IMR-90 (cell line): ENCODE results near the gene FGD3. TPM values are rescaled to one million over a fixed set of nuclear protein-coding genes. Genes with fewer than 3 reads are reported as not detected.

Source experiments
- ATAC-seq: fragments of 200-7000 bp; cut with Tn5 transposase; 2 replicates; pipeline ENCODE4 v1.9.1; 2020; ENCODE audit warnings: low read depth, mild to moderate bottlenecking, moderate library complexity
- BruUV-seq: library from RNA; stranded (reverse); fragments of 400-500 nt; replicated peaks from 2 replicates; lab custom pipeline; 2021; lab: Mats Ljungman, UMichigan
- CTCF ChIA-PET: fragments of 300-600 bp; formaldehyde crosslinking; extraction: SDS; loops from one replicate; lab custom pipeline; 2021; ENCODE audit warnings: antibody characterized with exemption; lab: Yijun Ruan, JAX
- POLR2A ChIA-PET: fragments of 300-600 bp; sonication (Branson Sonifier 250); formaldehyde crosslinking; loops from one replicate; lab custom pipeline; 2022; ENCODE audit warnings: antibody characterized with exemption; ENCODE audit not compliant: unreplicated experiment; lab: Charles Lee
- DNase-seq: peaks from one replicate; pipeline ENCODE4 v3.0.0; 2013
- H2AFZ ChIP-seq: replicated peaks from 2 replicates; pipeline ENCODE3; 2013; ENCODE audit warnings: low read length, mild to moderate bottlenecking; ENCODE audit not compliant: poor library complexity
- H2AK5ac ChIP-seq: 2 replicates; pipeline ENCODE4 v1.6.1; 2013; ENCODE audit warnings: low read depth, low read length, inconsistent platforms
- H2AK9ac ChIP-seq: replicated peaks from 2 replicates; pipeline ENCODE3; 2013; ENCODE audit warnings: mild to moderate bottlenecking, low read depth, low read length, moderate library complexity; ENCODE audit not compliant: poor library complexity
- H2BK120ac ChIP-seq: 2 replicates; pipeline ENCODE4 v1.6.1; 2013; ENCODE audit warnings: low read depth, low read length, inconsistent platforms
- H2BK15ac ChIP-seq: 3 replicates; pipeline ENCODE4 v1.6.1; 2013; ENCODE audit warnings: low read depth, low read length, inconsistent platforms
- H2BK20ac ChIP-seq: 2 replicates; pipeline ENCODE4 v1.6.1; 2013; ENCODE audit warnings: low read depth, mild to moderate bottlenecking, inconsistent platforms, low read length, moderate library complexity
- H2BK5ac ChIP-seq: 2 replicates; pipeline ENCODE4 v1.6.1; 2013; ENCODE audit warnings: mild to moderate bottlenecking, low read depth, low read length, inconsistent platforms; ENCODE audit not compliant: poor library complexity, severe bottlenecking
- H3K14ac ChIP-seq: replicated peaks from 2 replicates; pipeline ENCODE4 v1.6.1; 2013; ENCODE audit warnings: low read depth, low read length, inconsistent platforms
- H3K18ac ChIP-seq: 2 replicates; pipeline ENCODE4 v1.6.1; 2013; ENCODE audit warnings: low read depth, low read length, control low read depth
- H3K23ac ChIP-seq: 2 replicates; pipeline ENCODE4 v1.6.1; 2013; ENCODE audit warnings: low read depth, low read length, inconsistent platforms
- H3K27ac ChIP-seq: 2 replicates; pipeline ENCODE4 v1.5.1; 2013; ENCODE audit warnings: mild to moderate bottlenecking, control low read depth, low read length; ENCODE audit not compliant: insufficient read depth
- H3K27me3 ChIP-seq: 2 replicates; pipeline ENCODE4 v1.6.1; 2013; ENCODE audit warnings: low read length; ENCODE audit not compliant: control insufficient read depth, insufficient read depth
- H3K36me3 ChIP-seq: 2 replicates; pipeline ENCODE4 v1.6.1; 2013; ENCODE audit warnings: low read length, mixed read lengths; ENCODE audit not compliant: control insufficient read depth, insufficient read depth
- H3K4ac ChIP-seq: 2 replicates; pipeline ENCODE4 v1.6.1; 2013; ENCODE audit warnings: low read depth, low read length, inconsistent platforms
- H3K4me1 ChIP-seq: 2 replicates; pipeline ENCODE4 v1.6.1; 2013; ENCODE audit warnings: low read length, mixed read lengths; ENCODE audit not compliant: control insufficient read depth, insufficient read depth
- H3K4me2 ChIP-seq: 2 replicates; pipeline ENCODE4 v1.6.1; 2013; ENCODE audit warnings: low read depth, mild to moderate bottlenecking, control low read depth, low read length, moderate library complexity
- H3K4me3 ChIP-seq: 2 replicates; pipeline ENCODE4 v1.5.1; 2013; ENCODE audit warnings: low read depth, mild to moderate bottlenecking, control low read depth, low read length, moderate library complexity; ENCODE audit not compliant: insufficient read depth
- H3K56ac ChIP-seq: 2 replicates; pipeline ENCODE4 v1.6.1; 2013; ENCODE audit warnings: low read length, inconsistent platforms; ENCODE audit not compliant: insufficient read depth; ENCODE audit errors: extremely low read depth
- H3K79me1 ChIP-seq, 2 experiments: 2 replicates each; pipeline ENCODE4 v1.6.1; 2013; ENCODE audit warnings: low read length in 2 of 2, inconsistent platforms in 1 of 2, low read depth in 1 of 2
- H3K9ac ChIP-seq: 2 replicates; pipeline ENCODE4 v1.6.1; 2013; ENCODE audit warnings: low read depth, low read length, control low read depth
- H3K9me1 ChIP-seq: 2 replicates; pipeline ENCODE4 v1.6.1; 2013; ENCODE audit warnings: low read length, inconsistent platforms; ENCODE audit not compliant: insufficient read depth
- H3K9me3 ChIP-seq: 2 replicates; pipeline ENCODE4 v1.6.1; 2013; ENCODE audit warnings: low read length; ENCODE audit not compliant: control insufficient read depth, insufficient read depth
- H4K20me1 ChIP-seq: 2 replicates; pipeline ENCODE4 v1.6.1; 2013; ENCODE audit warnings: low read length, inconsistent platforms; ENCODE audit not compliant: insufficient read depth
- H4K5ac ChIP-seq: 2 replicates; pipeline ENCODE4 v1.6.1; 2013; ENCODE audit warnings: mild to moderate bottlenecking, low read depth, low read length, control low read depth
- H4K8ac ChIP-seq, 2 experiments: 2 replicates each; pipeline ENCODE4 v1.6.1; 2013; ENCODE audit warnings: low read depth in 2 of 2, low read length in 2 of 2, control low read depth in 1 of 2, inconsistent platforms in 1 of 2
- H4K91ac ChIP-seq: 2 replicates; pipeline ENCODE4 v1.6.1; 2013; ENCODE audit warnings: low read depth, low read length, inconsistent platforms; ENCODE audit not compliant: insufficient read depth
- BHLHE40 ChIP-seq: fragments of 150-350 bp; IDR thresholded peaks from 2 replicates; pipeline ENCODE4 v1.6.1; 2016; ENCODE audit warnings: mild to moderate bottlenecking, low read depth, low read length
- CEBPB ChIP-seq: IDR thresholded peaks from 2 replicates; pipeline ENCODE4 v1.6.1; 2012; ENCODE audit warnings: low read depth, low read length, improper control_type of control experiment
- CHD1 ChIP-seq: IDR thresholded peaks from 2 replicates; pipeline ENCODE4 v1.6.1; 2012; ENCODE audit warnings: low read depth, low read length, improper control_type of control experiment
- MAFK ChIP-seq: IDR thresholded peaks from 2 replicates; pipeline ENCODE4 v1.6.1; 2012; ENCODE audit warnings: low read depth, low read length, improper control_type of control experiment
- MAZ ChIP-seq: IDR thresholded peaks from 2 replicates; pipeline ENCODE4 v1.6.1; 2012; ENCODE audit warnings: low read depth, mild to moderate bottlenecking, low read length, improper control_type of control experiment, moderate library complexity, borderline replicate concordance
- MXI1 ChIP-seq: IDR thresholded peaks from 2 replicates; pipeline ENCODE4 v1.6.1; 2012; ENCODE audit warnings: low read depth, mild to moderate bottlenecking, low read length, moderate library complexity, borderline replicate concordance
- NFE2L2 ChIP-seq: fragments of 150-350 bp; IDR thresholded peaks from 2 replicates; pipeline ENCODE4 v1.6.1; 2016; ENCODE audit warnings: low read depth, mild to moderate bottlenecking, low read length
- POLR2A ChIP-seq: IDR thresholded peaks from 2 replicates; pipeline ENCODE4 v1.6.1; 2012; ENCODE audit warnings: mild to moderate bottlenecking, low read depth, low read length
- RAD21 ChIP-seq: IDR thresholded peaks from 2 replicates; pipeline ENCODE4 v1.6.1; 2012; ENCODE audit warnings: low read length, improper control_type of control experiment
- RCOR1 ChIP-seq: IDR thresholded peaks from 2 replicates; pipeline ENCODE4 v1.6.1; 2012; ENCODE audit warnings: mild to moderate bottlenecking, low read length, improper control_type of control experiment; ENCODE audit not compliant: insufficient replicate concordance
- RFX5 ChIP-seq: IDR thresholded peaks from 2 replicates; pipeline ENCODE4 v1.8.0; 2012; ENCODE audit warnings: low read depth, mild to moderate bottlenecking, low read length, moderate library complexity
- SMC3 ChIP-seq: fragments of 150-350 bp; IDR thresholded peaks from 2 replicates; pipeline ENCODE4 v1.6.1; 2016; ENCODE audit warnings: low read depth, mild to moderate bottlenecking, antibody characterized with exemption, low read length, moderate library complexity
- WGBS, 2 experiments: methylation state at CpG; one replicate each; pipeline versions ENCODE4 v1.1.5 to v1.1.7; 2013; ENCODE audit warnings: missing lambda C conversion rate in 2 of 2; ENCODE audit not compliant: insufficient read length in 1 of 2; ENCODE audit errors: extremely low coverage in 2 of 2; 5-methylcytosine and 5-hydroxymethylcytosine counted together
- dilution Hi-C: fragments of 300-500 bp; cut with HindIII; formaldehyde crosslinking; loops from one replicate; pipeline ENCODE4 v1.14.3; 2018; ENCODE audit warnings: low sequenced_read_pairs; ENCODE audit not compliant: unreplicated experiment
- in situ Hi-C: fragments of 300-500 bp; cut with MboI; formaldehyde crosslinking; loops from 3 replicates; pipeline ENCODE4 v1.14.3; 2019; ENCODE audit warnings: low sequenced_read_pairs, inconsistent platforms, mixed read lengths
- intact Hi-C: fragments of 100-400 bp; cut with micrococcal nuclease; formaldehyde crosslinking; loops from 2 replicates; pipeline ENCODE4 v1.10.0; 2022
- polyA plus RNA-seq, 3 experiments: library from polyadenylated mRNA; depleted of rRNA; stranded (reverse); fragments of >200 nt; gene quantifications; 2 replicates each; pipeline ENCODE4 v1.2.3, GENCODE V29; 2012; ENCODE audit warnings: low replicate concordance in 1 of 3
- total RNA-seq: library from RNA; depleted of rRNA; stranded (reverse); fragments of >200 nt; gene quantifications from 2 replicates; pipeline ENCODE4 v1.2.3, GENCODE V29; 2012
- TF ChIP-seq, protein P1 (sequence below): fragments of 150-350 bp; IDR thresholded peaks from 2 replicates; pipeline ENCODE4 v1.6.1; 2017; ENCODE audit warnings: mild to moderate bottlenecking, antibody characterized with exemption, low read length, low read depth

The FGD3 gene
- total and polyA plus RNA-seq, 2 of the 4 experiments (the other 2 are of a cell fraction), result not detected

DNA sequence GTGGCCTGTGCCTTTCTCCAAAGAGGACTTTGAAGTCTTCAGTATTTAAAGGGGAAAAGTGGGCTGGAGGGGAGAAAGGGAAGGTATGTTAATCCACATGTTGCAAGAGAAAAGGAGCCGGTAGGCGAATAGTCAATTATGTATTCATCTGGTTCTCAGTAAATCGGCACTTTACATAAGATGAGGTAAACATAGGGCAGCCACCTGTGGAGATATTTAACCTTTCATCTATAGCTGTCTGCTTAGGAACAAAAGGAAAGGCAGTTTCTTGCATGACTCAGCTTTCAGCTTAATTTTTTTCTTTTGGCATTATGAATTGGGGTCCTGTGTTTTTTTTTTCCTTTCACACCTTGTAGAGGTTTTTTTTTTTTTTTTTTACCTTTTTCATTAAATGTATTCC lies 42.2 kb downstream of the FGD3 start:
- Histone ChIP-seq H3K4me1 (no peaks in the 10 kb centered on the region), H3K27me3 (no peaks in the 10 kb centered on the region), H3K18ac (no peak overlapping the region), H3K4ac (no peak overlapping the region), H3K23ac (no peak overlapping the region), H3K4me3 (no peak overlapping the region), H3K36me3 (no peaks in the 10 kb centered on the region), H2AFZ (no peak overlapping the region), H4K91ac (no peak overlapping the region), H4K5ac (no peak overlapping the region), H4K8ac (no peak overlapping the region), H3K14ac (no peak overlapping the region), H3K9ac (no peak overlapping the region), H2BK15ac (no peak overlapping the region), H4K20me1 (no peaks in the 10 kb centered on the region), H2BK20ac (no peak overlapping the region), H3K27ac (no peak overlapping the region), H3K56ac (no peak overlapping the region), H3K9me1 (no peaks in the 10 kb centered on the region), H2BK5ac (no peak overlapping the region), H3K9me3 (peaks cover 2% of the 10 kb centered on the region; the same call in 1 of the 2 replicates), H2AK9ac (no peak overlapping the region), H3K79me1 (no peaks in the 10 kb centered on the region), H2BK120ac (no peak overlapping the region), H3K4me2 (no peak overlapping the region), H2AK5ac (no peak overlapping the region)
- ATAC-seq (no peak), DNase-seq (no peak)
- WGBS, 2 experiments, result no CpG with 5 or more reads among the region's 3 CpGs
- no TSS peak for BruUV-seq
- POLR2A ChIA-PET, result interaction anchor here (0.7 kb wide), 1 partner anchor 109 kb away, joined by 9 read pairs; no protein-coding TSS in a partner anchor
- intact Hi-C loops, result no loop called here
- dilution Hi-C loops, result no loop called here
- CTCF ChIA-PET, result no interaction called here
- in situ Hi-C loops, result no loop called here
- TF ChIP-seq POLR2A (no peak), CEBPB (no peak), CHD1 (no peak), NFE2L2 (no peak), RFX5 (no peak), MAFK (no peak), BHLHE40 (no peak), MXI1 (no peak), RCOR1 (no peak), RAD21 (no peak), SMC3 (no peak), MAZ (no peak)
- TF ChIP-seq, protein P1, sequence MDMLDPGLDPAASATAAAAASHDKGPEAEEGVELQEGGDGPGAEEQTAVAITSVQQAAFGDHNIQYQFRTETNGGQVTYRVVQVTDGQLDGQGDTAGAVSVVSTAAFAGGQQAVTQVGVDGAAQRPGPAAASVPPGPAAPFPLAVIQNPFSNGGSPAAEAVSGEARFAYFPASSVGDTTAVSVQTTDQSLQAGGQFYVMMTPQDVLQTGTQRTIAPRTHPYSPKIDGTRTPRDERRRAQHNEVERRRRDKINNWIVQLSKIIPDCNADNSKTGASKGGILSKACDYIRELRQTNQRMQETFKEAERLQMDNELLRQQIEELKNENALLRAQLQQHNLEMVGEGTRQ, result no peak
